Loucy (cell line): ENCODE data around the gene PPM1L.

Source experiments
- H2AFZ ChIP-seq: fragments of 200-600 bp; sonication (generic); 2 replicates; pipeline ENCODE4 v1.6.0; 2016; ENCODE audit warnings: antibody characterized with exemption, mild to moderate bottlenecking, low read length, moderate library complexity
- H3F3A ChIP-seq: fragments of 200-600 bp; 2 replicates; pipeline ENCODE4 v1.6.0; 2016; ENCODE audit warnings: antibody characterized with exemption, low read depth, mild to moderate bottlenecking
- H3K27me3 ChIP-seq: fragments of 200-600 bp; sonication (generic); 2 replicates; pipeline ENCODE4 v1.6.1; 2014; ENCODE audit warnings: low read length, mild to moderate bottlenecking; ENCODE audit not compliant: insufficient read depth, poor library complexity, severe bottlenecking
- H3K36me3 ChIP-seq: fragments of 200-600 bp; sonication (generic); 2 replicates; pipeline ENCODE4 v1.6.1; 2016; ENCODE audit warnings: low read length; ENCODE audit not compliant: insufficient read depth
- H3K4me1 ChIP-seq: fragments of 200-600 bp; sonication (generic); 2 replicates; pipeline ENCODE4 v1.5.1; 2014; ENCODE audit warnings: low read length, mild to moderate bottlenecking; ENCODE audit not compliant: insufficient read depth, poor library complexity, severe bottlenecking
- H3K4me2 ChIP-seq: fragments of 200-600 bp; sonication (generic); 2 replicates; pipeline ENCODE4 v1.6.0; 2014; ENCODE audit warnings: antibody characterized with exemption, low read length, low read depth, mild to moderate bottlenecking; ENCODE audit not compliant: poor library complexity, severe bottlenecking
- H3K4me3 ChIP-seq: fragments of 200-600 bp; sonication (generic); 2 replicates; pipeline ENCODE4 v1.5.1; 2014; ENCODE audit warnings: low read length, mild to moderate bottlenecking, mixed read lengths; ENCODE audit not compliant: poor library complexity, severe bottlenecking
- H3K79me2 ChIP-seq: fragments of 200-600 bp; sonication (generic); 2 replicates; pipeline ENCODE4 v1.6.1; 2014; ENCODE audit warnings: low read length; ENCODE audit not compliant: insufficient read depth
- H3K9ac ChIP-seq: fragments of 200-600 bp; sonication (generic); 2 replicates; pipeline ENCODE4 v1.6.0; 2014; ENCODE audit warnings: mild to moderate bottlenecking, low read depth, low read length, moderate library complexity; ENCODE audit not compliant: poor library complexity, severe bottlenecking
- H3K9me2 ChIP-seq: fragments of 200-600 bp; sonication (generic); replicated peaks from 2 replicates; pipeline ENCODE4 v1.6.1; 2016; ENCODE audit warnings: low read depth, low read length, mixed read lengths
- H3K9me3 ChIP-seq: fragments of 200-600 bp; sonication (generic); 2 replicates; pipeline ENCODE4 v1.6.1; 2014; ENCODE audit warnings: mild to moderate bottlenecking, antibody characterized with exemption, low read length, low read depth; ENCODE audit not compliant: insufficient read depth
- H4K20me1 ChIP-seq: fragments of 200-600 bp; sonication (generic); 2 replicates; pipeline ENCODE4 v1.6.0; 2014; ENCODE audit warnings: antibody characterized with exemption, low read length, mild to moderate bottlenecking; ENCODE audit not compliant: insufficient read depth, poor library complexity, severe bottlenecking
- CTCF ChIP-seq: fragments of 200-600 bp; sonication (generic); conservative IDR thresholded peaks from 2 replicates; pipeline ENCODE4 v1.5.1; 2014; ENCODE audit warnings: mild to moderate bottlenecking, antibody characterized with exemption, low read length
- EZH2phosphoT487 ChIP-seq: fragments of 200-600 bp; IDR thresholded peaks from 2 replicates; pipeline ENCODE4 v1.6.1; 2018; ENCODE audit warnings: antibody characterized with exemption, mild to moderate bottlenecking, moderate library complexity, borderline replicate concordance

The PPM1L gene

GRCh38 chr3:161108840-161109239 is 352.8 kb downstream of the PPM1L start:
- Histone ChIP-seq H3K9me3 (no peaks in the 10 kb centered on the region), H3K4me2 (no peak overlapping the region), H3K27me3 (no peaks in the 10 kb centered on the region), H3K79me2 (no peaks in the 10 kb centered on the region), H3F3A (no peaks in the 10 kb centered on the region), H3K4me3 (no peak overlapping the region), H2AFZ (0 out of 2 replicates have a peak overlapping the region, but pooled peaks have one; percentile 14), H3K9ac (no peak overlapping the region), H4K20me1 (no peaks in the 10 kb centered on the region), H3K4me1 (peaks cover 13% of the 10 kb centered on the region), H3K36me3 (no peaks in the 10 kb centered on the region), H3K9me2 (no peaks in the 10 kb centered on the region)
- TF ChIP-seq EZH2phosphoT487 (no peak), CTCF (no peak)

GRCh38 chr3:161117646-161118045 is 361.6 kb downstream of the PPM1L start:
- H4K20me1 ChIP-seq = no peaks in the 10 kb centered on the region
- no peaks in the 10 kb centered on the region for H3K9me2 ChIP-seq
- H2AFZ ChIP-seq = no peak overlapping the region
- H3K27me3 ChIP-seq = no peaks in the 10 kb centered on the region
- no peaks in the 10 kb centered on the region for H3F3A ChIP-seq
- no peak overlapping the region for H3K4me3 ChIP-seq
- H3K79me2 ChIP-seq = no peaks in the 10 kb centered on the region
- TF ChIP-seq CTCF (no peak), EZH2phosphoT487 (no peak)
- peaks cover 14% of the 10 kb centered on the region; the same call in 1 of the 2 replicates for H3K9me3 ChIP-seq
- no peaks in the 10 kb centered on the region for H3K36me3 ChIP-seq
- H3K4me2 ChIP-seq = no peak overlapping the region
- no peak overlapping the region for H3K9ac ChIP-seq
- H3K4me1 ChIP-seq = no peaks in the 10 kb centered on the region

- TF ChIP-seq EZH2phosphoT487 (no peak), CTCF (no peak)
- Histone ChIP-seq H3F3A (no peaks in the 10 kb centered on the region), H3K79me2 (no peaks in the 10 kb centered on the region), H3K9me2 (no peaks in the 10 kb centered on the region), H2AFZ (no peak overlapping the region), H3K4me2 (no peak overlapping the region), H3K4me3 (no peak overlapping the region), H3K27me3 (no peaks in the 10 kb centered on the region), H3K4me1 (no peaks in the 10 kb centered on the region), H3K36me3 (no peaks in the 10 kb centered on the region), H3K9me3 (peaks cover 15% of the 10 kb centered on the region; the same call in 1 of the 2 replicates), H4K20me1 (no peaks in the 10 kb centered on the region), H3K9ac (no peak overlapping the region)
These were observed 370.5 kb downstream of the PPM1L start for GRCh38 chr3:161126495-161126894.
